Trophoblast cell (in vitro differentiated cells and primary cell): ENCODE data around the gene GALNT18.
A peak's percentile ranks its signal among the peaks of the same experiment; 100 is the strongest.

ENCODE experiments used
- DNase-seq, 2 donors: peaks; one replicate each; pipeline ENCODE4 v3.0.0-alpha.2; 2016
- H2AFZ ChIP-seq: 2 replicates; pipeline ENCODE4 v1.6.1; 2013; ENCODE audit warnings: low read length, moderate library complexity, mild to moderate bottlenecking; ENCODE audit not compliant: insufficient read depth, poor library complexity
- H2AK5ac ChIP-seq: 2 replicates; pipeline ENCODE4 v1.6.1; 2013; ENCODE audit warnings: mild to moderate bottlenecking, low read length
- H2BK120ac ChIP-seq: 2 replicates; pipeline ENCODE4 v1.6.1; 2013; ENCODE audit warnings: low read length, mild to moderate bottlenecking, moderate library complexity; ENCODE audit not compliant: insufficient read depth, poor library complexity
- H2BK12ac ChIP-seq: 2 replicates; pipeline ENCODE4 v1.6.1; 2013; ENCODE audit warnings: mild to moderate bottlenecking, low read length, moderate library complexity
- H2BK5ac ChIP-seq: 2 replicates; pipeline ENCODE4 v1.6.1; 2013; ENCODE audit warnings: low read length, low read depth, moderate library complexity, mild to moderate bottlenecking; ENCODE audit not compliant: poor library complexity
- H3K14ac ChIP-seq: 2 replicates; pipeline ENCODE4 v1.6.1; 2013; ENCODE audit warnings: mild to moderate bottlenecking, low read length
- H3K18ac ChIP-seq: 2 replicates; pipeline ENCODE4 v1.6.1; 2013; ENCODE audit warnings: mild to moderate bottlenecking, low read length
- H3K23ac ChIP-seq: 2 replicates; pipeline ENCODE4 v1.6.1; 2013; ENCODE audit warnings: low read length
- H3K27ac ChIP-seq: 2 replicates; pipeline ENCODE4 v1.5.1; 2013; ENCODE audit warnings: low read depth, mild to moderate bottlenecking, inconsistent platforms, low read length, moderate library complexity
- H3K27me3 ChIP-seq: 2 replicates; pipeline ENCODE4 v1.6.1; 2013; ENCODE audit warnings: inconsistent platforms, mild to moderate bottlenecking, low read length, moderate library complexity; ENCODE audit not compliant: insufficient read depth
- H3K36me3 ChIP-seq, 2 experiments: 1 replicate in 1 of 2; 2 replicates in 1 of 2; pipeline ENCODE4 v1.6.1; 2013; ENCODE audit warnings: low read length in 2 of 2, mild to moderate bottlenecking in 2 of 2, moderate library complexity in 1 of 2; ENCODE audit not compliant: insufficient read depth in 2 of 2, control insufficient read depth in 1 of 2
- H3K4ac ChIP-seq: 2 replicates; pipeline ENCODE4 v1.6.1; 2013; ENCODE audit warnings: low read depth, mild to moderate bottlenecking, low read length, moderate library complexity
- H3K4me1 ChIP-seq, 2 experiments: 1 replicate in 1 of 2; 2 replicates in 1 of 2; pipeline ENCODE4 v1.6.1; 2013; ENCODE audit warnings: low read length in 2 of 2, mild to moderate bottlenecking in 2 of 2, moderate library complexity in 1 of 2; ENCODE audit not compliant: insufficient read depth in 2 of 2, control insufficient read depth in 1 of 2
- H3K4me2 ChIP-seq: 2 replicates; pipeline ENCODE4 v1.6.1; 2013; ENCODE audit warnings: inconsistent platforms, mild to moderate bottlenecking, low read length, moderate library complexity
- H3K4me3 ChIP-seq: 2 replicates; pipeline ENCODE4 v1.5.1; 2013; ENCODE audit warnings: mild to moderate bottlenecking, low read depth, low read length, inconsistent platforms
- H3K79me1 ChIP-seq: one replicate; pipeline ENCODE4 v1.6.1; 2013; ENCODE audit warnings: low read length
- H3K79me2 ChIP-seq: 2 replicates; pipeline ENCODE4 v1.6.1; 2013; ENCODE audit warnings: low read length, mild to moderate bottlenecking; ENCODE audit not compliant: control insufficient read depth, insufficient read depth, poor library complexity
- H3K9ac ChIP-seq: 2 replicates; pipeline ENCODE4 v1.6.1; 2013; ENCODE audit warnings: mild to moderate bottlenecking, low read length
- H3K9me3 ChIP-seq: 2 replicates; pipeline ENCODE4 v1.6.1; 2013; ENCODE audit warnings: low read depth, mild to moderate bottlenecking, control low read depth, inconsistent platforms, low read length; ENCODE audit not compliant: insufficient read depth
- H4K12ac ChIP-seq: 2 replicates; pipeline ENCODE4 v1.6.1; 2013; ENCODE audit warnings: low read depth, mild to moderate bottlenecking, low read length, moderate library complexity
- H4K8ac ChIP-seq: 2 replicates; pipeline ENCODE4 v1.6.1; 2013; ENCODE audit warnings: low read depth, mild to moderate bottlenecking, low read length, moderate library complexity
- H4K91ac ChIP-seq: one replicate; pipeline ENCODE4 v1.6.1; 2013; ENCODE audit warnings: low read depth, mild to moderate bottlenecking, low read length, moderate library complexity
- WGBS: extraction: QIAGEN DNeasy Blood & Tissue Kit; methylation state at CpG from one replicate; pipeline ENCODE4 v1.1.7; 2013; ENCODE audit warnings: missing lambda C conversion rate; ENCODE audit not compliant: insufficient read length, insufficient coverage; ENCODE audit errors: extremely low coverage; 5-methylcytosine and 5-hydroxymethylcytosine counted together

The GALNT18 gene

GRCh38 chr11:11372461-11372860 lies 249.3 kb downstream of the GALNT18 start:
- H2BK12ac ChIP-seq, result no peak overlapping the region
- no peak overlapping the region for H3K9ac ChIP-seq
- no peak overlapping the region for H2BK120ac ChIP-seq
- no CpG with 5 or more reads among the region's 8 CpGs for WGBS
- no peak overlapping the region for H3K14ac ChIP-seq
- no peaks in the 10 kb centered on the region for H3K27me3 ChIP-seq
- H3K36me3 ChIP-seq, result no peaks in the 10 kb centered on the region
- H2BK5ac ChIP-seq, result no peak overlapping the region
- no peak overlapping the region for H3K4me2 ChIP-seq
- no peaks in the 10 kb centered on the region for H3K9me3 ChIP-seq
- no peak overlapping the region for H3K4me3 ChIP-seq
- no peak overlapping the region for H3K23ac ChIP-seq
- H2AK5ac ChIP-seq, result no peak overlapping the region
- H3K4ac ChIP-seq, result no peak overlapping the region
- H3K79me2 ChIP-seq, result no peaks in the 10 kb centered on the region
- no peak overlapping the region for H3K27ac ChIP-seq
- H4K12ac ChIP-seq, result no peak overlapping the region
- no peaks in the 10 kb centered on the region for H3K79me1 ChIP-seq
- H3K18ac ChIP-seq, result no peak overlapping the region
- no peak overlapping the region for H4K8ac ChIP-seq
- H3K4me1 ChIP-seq, result peaks cover 3 to 6% of the 10 kb centered on the region in 2 experiments
- no peak overlapping the region for H2AFZ ChIP-seq
- DNase-seq, result no peak
- H4K91ac ChIP-seq, result no peak overlapping the region

- Histone ChIP-seq H2BK120ac (no peak overlapping the region), H3K23ac (no peak overlapping the region)
- WGBS, result no CpG with 5 or more reads among the region's 6 CpGs
Measured at GRCh38 chr11:11370962-11371303, 250.9 kb downstream of the GALNT18 start.

GRCh38 chr11:11370255-11370961 lies 251.4 kb downstream of the GALNT18 start:
- Histone ChIP-seq H3K36me3 (no peaks in the 10 kb centered on the region), H3K4ac (no peak overlapping the region), H4K91ac (no peak overlapping the region), H2BK12ac (no peak overlapping the region), H3K4me1 (peaks cover 3 to 6% of the 10 kb centered on the region in 2 experiments), H3K4me2 (no peak overlapping the region), H3K14ac (no peak overlapping the region), H2AK5ac (no peak overlapping the region), H3K9ac (no peak overlapping the region), H3K23ac (no peak overlapping the region), H3K27ac (no peak overlapping the region), H3K79me1 (no peaks in the 10 kb centered on the region), H3K79me2 (no peaks in the 10 kb centered on the region), H4K8ac (no peak overlapping the region), H4K12ac (no peak overlapping the region), H3K18ac (no peak overlapping the region), H3K9me3 (no peaks in the 10 kb centered on the region), H2BK5ac (no peak overlapping the region), H2AFZ (no peak overlapping the region), H3K27me3 (no peaks in the 10 kb centered on the region), H3K4me3 (no peak overlapping the region), H2BK120ac (no peak overlapping the region)
- no CpG with 5 or more reads among the region's 8 CpGs for WGBS
- DNase-seq, result no peak

More at GRCh38 chr11:11370962-11371303, 250.9 kb downstream of the GALNT18 start:
- H3K4me1 ChIP-seq, result peaks cover 3 to 6% of the 10 kb centered on the region in 2 experiments
- H2BK5ac ChIP-seq, result no peak overlapping the region
- no peaks in the 10 kb centered on the region for H3K9me3 ChIP-seq
- no peaks in the 10 kb centered on the region for H3K36me3 ChIP-seq
- no peak overlapping the region for H2AK5ac ChIP-seq
- no peak overlapping the region for H4K91ac ChIP-seq
- no peak overlapping the region for H3K4me3 ChIP-seq
- no peaks in the 10 kb centered on the region for H3K27me3 ChIP-seq
- no peak overlapping the region for H3K4me2 ChIP-seq
- H3K14ac ChIP-seq, result no peak overlapping the region
- no peak overlapping the region for H3K27ac ChIP-seq
- no peak overlapping the region for H4K12ac ChIP-seq
- no peaks in the 10 kb centered on the region for H3K79me2 ChIP-seq
- DNase-seq, result no peak
- H3K79me1 ChIP-seq, result no peaks in the 10 kb centered on the region
- no peak overlapping the region for H3K9ac ChIP-seq
- no peak overlapping the region for H4K8ac ChIP-seq
- H2BK12ac ChIP-seq, result no peak overlapping the region
- no peak overlapping the region for H2AFZ ChIP-seq
- no peak overlapping the region for H3K18ac ChIP-seq
- H3K4ac ChIP-seq, result no peak overlapping the region

- no peak overlapping the region for H3K4ac ChIP-seq
- H3K9me3 ChIP-seq, result no peaks in the 10 kb centered on the region
- no peak overlapping the region for H2AK5ac ChIP-seq
- no peak overlapping the region for H3K14ac ChIP-seq
- no peak overlapping the region for H3K4me3 ChIP-seq
- no peak overlapping the region for H2BK12ac ChIP-seq
- no peak overlapping the region for H3K27ac ChIP-seq
- no CpG with 5 or more reads among the region's 1 CpG for WGBS
- no peaks in the 10 kb centered on the region for H3K79me2 ChIP-seq
- H3K36me3 ChIP-seq, result no peaks in the 10 kb centered on the region
- H2BK5ac ChIP-seq, result no peak overlapping the region
- no peak overlapping the region for H3K18ac ChIP-seq
- no peak overlapping the region for H2BK120ac ChIP-seq
- H3K9ac ChIP-seq, result no peak overlapping the region
- no peak overlapping the region for H4K12ac ChIP-seq
- no peaks in the 10 kb centered on the region for H3K4me1 ChIP-seq
- no peak overlapping the region for H4K91ac ChIP-seq
- no peak overlapping the region for H3K23ac ChIP-seq
- H3K4me2 ChIP-seq, result no peak overlapping the region
- peak in 1 of 2 donors; percentile 5 for DNase-seq
- no peaks in the 10 kb centered on the region for H3K27me3 ChIP-seq
- no peaks in the 10 kb centered on the region for H3K79me1 ChIP-seq
- no peak overlapping the region for H4K8ac ChIP-seq
- H2AFZ ChIP-seq, result no peak overlapping the region
Measured at GRCh38 chr11:11366793-11367192, 255.0 kb downstream of the GALNT18 start.
